Loucy (cell line): Measurements from ENCODE around the gene UAP1L1.

Source experiments
- H2AFZ ChIP-seq: fragments of 200-600 bp; sonication (generic); 2 replicates; pipeline ENCODE4 v1.6.0; 2016; ENCODE audit warnings: antibody characterized with exemption, mild to moderate bottlenecking, low read length, moderate library complexity
- H3F3A ChIP-seq: fragments of 200-600 bp; 2 replicates; pipeline ENCODE4 v1.6.0; 2016; ENCODE audit warnings: antibody characterized with exemption, low read depth, mild to moderate bottlenecking
- H3K27me3 ChIP-seq: fragments of 200-600 bp; sonication (generic); 2 replicates; pipeline ENCODE4 v1.6.1; 2014; ENCODE audit warnings: low read length, mild to moderate bottlenecking; ENCODE audit not compliant: insufficient read depth, poor library complexity, severe bottlenecking
- H3K36me3 ChIP-seq: fragments of 200-600 bp; sonication (generic); 2 replicates; pipeline ENCODE4 v1.6.1; 2016; ENCODE audit warnings: low read length; ENCODE audit not compliant: insufficient read depth
- H3K4me1 ChIP-seq: fragments of 200-600 bp; sonication (generic); 2 replicates; pipeline ENCODE4 v1.5.1; 2014; ENCODE audit warnings: low read length, mild to moderate bottlenecking; ENCODE audit not compliant: insufficient read depth, poor library complexity, severe bottlenecking
- H3K4me2 ChIP-seq: fragments of 200-600 bp; sonication (generic); 2 replicates; pipeline ENCODE4 v1.6.0; 2014; ENCODE audit warnings: antibody characterized with exemption, low read length, low read depth, mild to moderate bottlenecking; ENCODE audit not compliant: poor library complexity, severe bottlenecking
- H3K4me3 ChIP-seq: fragments of 200-600 bp; sonication (generic); 2 replicates; pipeline ENCODE4 v1.5.1; 2014; ENCODE audit warnings: low read length, mild to moderate bottlenecking, mixed read lengths; ENCODE audit not compliant: poor library complexity, severe bottlenecking
- H3K79me2 ChIP-seq: fragments of 200-600 bp; sonication (generic); 2 replicates; pipeline ENCODE4 v1.6.1; 2014; ENCODE audit warnings: low read length; ENCODE audit not compliant: insufficient read depth
- H3K9ac ChIP-seq: fragments of 200-600 bp; sonication (generic); 2 replicates; pipeline ENCODE4 v1.6.0; 2014; ENCODE audit warnings: mild to moderate bottlenecking, low read depth, low read length, moderate library complexity; ENCODE audit not compliant: poor library complexity, severe bottlenecking
- H3K9me2 ChIP-seq: fragments of 200-600 bp; sonication (generic); replicated peaks from 2 replicates; pipeline ENCODE4 v1.6.1; 2016; ENCODE audit warnings: low read depth, low read length, mixed read lengths
- H3K9me3 ChIP-seq: fragments of 200-600 bp; sonication (generic); 2 replicates; pipeline ENCODE4 v1.6.1; 2014; ENCODE audit warnings: mild to moderate bottlenecking, antibody characterized with exemption, low read length, low read depth; ENCODE audit not compliant: insufficient read depth
- H4K20me1 ChIP-seq: fragments of 200-600 bp; sonication (generic); 2 replicates; pipeline ENCODE4 v1.6.0; 2014; ENCODE audit warnings: antibody characterized with exemption, low read length, mild to moderate bottlenecking; ENCODE audit not compliant: insufficient read depth, poor library complexity, severe bottlenecking
- CTCF ChIP-seq: fragments of 200-600 bp; sonication (generic); conservative IDR thresholded peaks from 2 replicates; pipeline ENCODE4 v1.5.1; 2014; ENCODE audit warnings: mild to moderate bottlenecking, antibody characterized with exemption, low read length
- EZH2phosphoT487 ChIP-seq: fragments of 200-600 bp; IDR thresholded peaks from 2 replicates; pipeline ENCODE4 v1.6.1; 2018; ENCODE audit warnings: antibody characterized with exemption, mild to moderate bottlenecking, moderate library complexity, borderline replicate concordance

The UAP1L1 gene

GRCh38 chr9:137035937-137036336, 41.4 kb upstream of the UAP1L1 start:
- Histone ChIP-seq H3K27me3 (no peaks in the 10 kb centered on the region), H3K9me3 (no peaks in the 10 kb centered on the region), H3K36me3 (no peaks in the 10 kb centered on the region), H3K4me3 (no peak overlapping the region), H3K4me1 (peaks cover 28% of the 10 kb centered on the region), H2AFZ (no peak overlapping the region), H3K4me2 (peak overlapping the region; percentile 95), H3K9ac (peak overlapping the region; percentile 80), H4K20me1 (no peaks in the 10 kb centered on the region), H3K9me2 (no peaks in the 10 kb centered on the region), H3K79me2 (no peaks in the 10 kb centered on the region), H3F3A (peaks cover 5% of the 10 kb centered on the region; the same call in 1 of the 2 replicates)
- no peak for TF ChIP-seq CTCF
- no peak for TF ChIP-seq EZH2phosphoT487

GRCh38 chr9:137037035-137037434, 40.3 kb upstream of the UAP1L1 start:
- H3K9me2 ChIP-seq, result no peaks in the 10 kb centered on the region
- TF ChIP-seq CTCF (no peak), EZH2phosphoT487 (no peak)
- no peak overlapping the region for H2AFZ ChIP-seq
- no peak overlapping the region for H3K4me3 ChIP-seq
- H4K20me1 ChIP-seq, result no peaks in the 10 kb centered on the region
- H3K4me2 ChIP-seq, result no peak overlapping the region
- peaks cover 19% of the 10 kb centered on the region for H3K4me1 ChIP-seq
- no peak overlapping the region for H3K9ac ChIP-seq
- H3K27me3 ChIP-seq, result no peaks in the 10 kb centered on the region
- H3K36me3 ChIP-seq, result no peaks in the 10 kb centered on the region
- peaks cover 5% of the 10 kb centered on the region; the same call in 1 of the 2 replicates for H3F3A ChIP-seq
- H3K79me2 ChIP-seq, result no peaks in the 10 kb centered on the region
- H3K9me3 ChIP-seq, result no peaks in the 10 kb centered on the region

GRCh38 chr9:137037483-137037882, 39.8 kb upstream of the UAP1L1 start:
- Histone ChIP-seq H4K20me1 (no peaks in the 10 kb centered on the region), H3K27me3 (no peaks in the 10 kb centered on the region), H3K79me2 (no peaks in the 10 kb centered on the region), H3K9me2 (no peaks in the 10 kb centered on the region), H3K9ac (no peak overlapping the region), H3K9me3 (no peaks in the 10 kb centered on the region), H3K4me1 (peaks cover 15% of the 10 kb centered on the region), H3K36me3 (no peaks in the 10 kb centered on the region), H3K4me3 (no peak overlapping the region), H3K4me2 (no peak overlapping the region), H2AFZ (no peak overlapping the region), H3F3A (peaks cover 5% of the 10 kb centered on the region; the same call in 1 of the 2 replicates)
- no peak for TF ChIP-seq CTCF
- TF ChIP-seq EZH2phosphoT487, result no peak
